ENCODE measurements around the gene JAK1.

Gene JAK1

GRCh38 chr1:64917907-64918306 lies 48.4 kb downstream of the JAK1 start:
- no peak for DNase-seq

DNA sequence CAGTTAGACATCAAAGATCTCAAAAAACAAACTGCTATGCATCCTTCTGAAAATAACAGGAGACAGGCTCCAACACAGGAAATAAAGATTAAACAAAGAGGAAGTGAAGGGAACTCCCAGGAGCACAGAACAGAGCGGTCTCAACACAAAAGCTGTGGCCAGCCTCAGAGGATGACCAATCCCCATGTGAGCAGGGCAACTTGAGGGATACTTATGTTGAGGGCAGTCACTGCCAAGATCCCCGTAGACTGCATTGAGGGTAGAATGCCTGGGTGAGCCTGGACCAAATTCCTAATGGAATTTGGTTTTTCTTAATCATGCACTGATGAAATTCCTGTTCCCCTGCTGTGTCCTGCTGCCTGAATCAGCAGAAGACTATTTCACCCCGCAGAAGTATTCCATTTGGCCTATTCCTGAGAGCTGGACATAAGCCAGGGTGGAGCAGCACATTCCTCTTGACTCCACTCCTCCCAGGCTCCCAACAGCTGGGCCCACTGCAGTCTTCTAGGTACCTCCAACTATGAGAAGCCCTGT lies 49.0 kb downstream of the JAK1 start:
- peak; percentile 100 for DNase-seq

DNA sequence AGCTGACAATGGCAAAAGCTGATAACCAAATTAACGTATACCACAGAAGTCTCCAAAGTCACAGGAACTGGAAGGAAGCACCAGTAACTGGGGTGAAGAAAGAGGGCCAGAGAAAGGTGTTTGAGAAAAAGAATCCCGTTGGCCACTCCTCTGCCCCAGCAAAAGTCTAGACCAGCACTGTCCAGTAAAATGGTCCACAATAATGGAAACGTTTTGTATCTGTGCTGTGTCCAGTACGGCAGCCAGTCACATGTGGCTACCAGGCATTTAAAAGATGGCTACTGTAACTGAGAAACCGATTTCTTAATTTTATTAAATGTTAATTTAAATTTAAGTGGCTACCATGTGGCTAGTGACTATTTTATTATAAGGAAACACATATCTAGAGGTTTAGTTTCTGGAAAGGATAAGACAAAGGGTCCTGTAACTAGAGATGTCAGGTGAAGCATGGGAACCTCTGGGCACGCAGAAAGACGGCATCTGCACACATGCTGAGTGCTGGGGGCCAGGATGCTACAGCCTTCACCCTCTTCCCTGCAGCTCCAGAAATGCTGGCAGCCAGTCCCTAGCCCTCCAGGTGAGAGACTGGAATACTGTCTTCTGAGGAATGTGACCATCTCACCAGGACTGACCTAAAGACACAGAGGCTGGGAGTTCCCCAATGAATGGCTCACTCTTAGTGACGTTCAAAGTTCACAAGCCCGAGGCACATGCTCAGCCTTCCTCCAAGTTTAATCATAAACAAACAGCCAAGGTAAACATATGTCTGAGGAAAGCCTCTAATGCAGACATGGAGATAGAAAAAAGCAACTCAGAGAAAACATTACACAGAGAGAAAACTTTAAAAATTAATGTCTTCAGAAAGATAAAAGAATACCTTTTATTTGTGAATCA lies 50.7 kb downstream of the JAK1 start:
- peak; percentile 62 for DNase-seq

GRCh38 chr1:64913361-64914015 lies 52.9 kb downstream of the JAK1 start:
- DNase-seq = no peak

DNA sequence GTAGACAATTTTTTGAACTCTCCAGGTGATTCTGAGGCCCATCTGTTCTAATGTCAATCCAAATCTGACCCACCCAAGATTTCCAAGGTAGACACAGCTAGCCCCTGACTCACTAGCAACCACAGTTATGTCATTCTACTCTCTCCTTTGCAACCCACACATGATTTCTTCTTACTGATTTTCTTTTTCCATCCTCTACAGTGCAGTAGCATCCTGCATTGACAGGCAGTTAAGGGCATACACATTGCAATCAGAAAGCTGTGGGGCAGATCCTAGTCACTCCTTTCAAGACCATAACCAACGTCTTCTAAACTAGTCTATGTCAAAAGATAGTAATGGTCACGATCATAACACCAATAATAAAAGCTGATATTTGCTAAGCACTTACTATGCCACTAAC lies 54.2 kb downstream of the JAK1 start:
- no peak for DNase-seq

- DNase-seq = no peak
Measured at GRCh38 chr1:64911326-64911725, 55.0 kb downstream of the JAK1 start.

DNA sequence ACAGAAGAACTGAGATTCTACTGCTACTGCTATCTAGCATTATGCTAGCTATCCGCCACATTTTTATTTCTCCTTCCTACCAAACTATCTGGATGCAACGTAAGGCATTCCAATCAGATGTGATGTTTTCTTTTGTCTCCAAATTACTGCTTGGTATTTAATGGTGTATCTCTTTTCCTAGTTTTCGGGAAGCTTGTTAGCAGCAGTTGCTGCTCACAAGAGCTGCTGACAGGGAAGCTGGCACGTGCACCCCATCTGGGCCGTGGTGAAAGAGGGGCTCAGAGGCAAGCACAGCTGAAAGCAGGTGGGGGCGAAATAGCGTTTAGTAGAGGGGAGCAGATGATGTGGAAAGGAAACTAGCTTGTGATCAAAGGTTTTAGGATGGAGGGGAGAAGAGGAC lies 57.3 kb downstream of the JAK1 start:
- peak; percentile 33 for DNase-seq

DNA sequence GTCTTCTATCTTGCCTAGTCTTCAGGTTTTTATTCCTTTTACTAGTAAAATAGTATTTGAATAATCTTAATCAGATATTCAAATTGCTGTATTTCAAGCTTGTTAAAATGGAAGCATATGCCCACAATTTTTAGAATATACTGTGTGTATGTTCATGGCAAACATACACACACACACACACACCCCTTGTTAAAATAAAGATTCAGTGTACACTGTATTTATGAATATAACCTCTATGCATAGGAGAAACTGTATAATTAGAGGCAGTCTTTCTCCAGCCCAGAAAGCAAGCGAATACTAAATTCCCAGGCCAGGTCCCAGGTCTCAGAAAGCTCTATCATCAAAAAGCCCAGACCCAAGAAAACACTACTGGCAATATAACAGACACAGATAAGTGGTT lies 57.8 kb downstream of the JAK1 start:
- DNase-seq = no peak

DNA sequence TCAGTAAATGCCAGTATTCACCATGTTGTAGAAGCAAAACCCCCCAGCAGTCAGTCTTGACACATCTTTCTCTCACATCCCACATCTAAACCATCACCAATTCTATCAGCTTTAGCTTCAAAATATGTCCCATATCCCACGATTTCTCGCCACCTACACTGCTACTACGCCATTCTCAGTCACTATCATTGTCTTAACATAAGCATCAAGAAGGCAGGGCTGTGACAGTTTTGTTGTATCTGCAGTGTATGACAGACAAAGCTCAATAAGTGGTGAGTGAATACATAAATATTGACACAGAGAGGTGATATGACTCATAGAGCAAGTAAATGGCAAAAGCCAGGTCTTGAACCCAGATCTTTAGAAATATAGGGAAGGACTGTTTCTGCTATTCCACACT lies 59.9 kb downstream of the JAK1 start:
- peak; percentile 44 for DNase-seq

DNA sequence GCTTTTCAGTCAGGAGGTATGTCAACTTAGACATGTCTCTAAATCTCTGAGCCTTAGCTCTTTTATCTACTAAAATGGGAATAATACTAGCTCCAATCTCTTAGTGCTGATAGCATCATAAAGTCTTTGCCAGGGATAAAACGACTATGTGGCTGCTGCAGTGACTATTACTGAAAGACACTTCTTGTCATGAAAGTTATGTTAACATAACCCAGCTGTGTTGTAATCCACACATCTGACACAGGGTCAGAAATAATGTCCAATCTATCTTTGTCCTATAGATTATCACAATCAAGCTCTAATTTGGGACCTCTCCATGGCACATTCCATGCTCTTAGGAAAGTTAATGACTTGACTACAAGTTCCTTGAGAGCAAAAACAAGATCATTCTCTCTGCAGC lies 62.8 kb downstream of the JAK1 start:
- DNase-seq = no peak

DNA sequence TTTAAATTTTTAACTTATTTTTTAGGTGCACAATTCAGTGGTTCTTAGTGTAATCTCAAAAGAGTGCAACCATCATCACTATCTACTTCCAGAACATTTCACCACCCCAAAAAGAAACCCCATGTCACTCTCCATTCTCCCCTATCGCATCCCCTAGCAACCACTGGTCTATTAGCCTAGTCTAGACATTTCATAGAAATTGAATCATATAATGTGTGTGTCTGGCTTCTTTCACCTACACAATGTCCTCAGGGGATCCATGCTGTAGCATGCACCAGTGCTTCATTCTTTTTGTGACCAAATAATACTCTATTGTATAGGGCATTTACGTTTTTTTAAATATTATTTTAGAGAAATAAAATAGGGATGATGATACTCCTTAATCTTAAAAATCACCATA lies 64.7 kb downstream of the JAK1 start:
- DNase-seq = no peak

- no peak for DNase-seq
Measured at GRCh38 chr1:64900916-64901315, 65.4 kb downstream of the JAK1 start.

DNA sequence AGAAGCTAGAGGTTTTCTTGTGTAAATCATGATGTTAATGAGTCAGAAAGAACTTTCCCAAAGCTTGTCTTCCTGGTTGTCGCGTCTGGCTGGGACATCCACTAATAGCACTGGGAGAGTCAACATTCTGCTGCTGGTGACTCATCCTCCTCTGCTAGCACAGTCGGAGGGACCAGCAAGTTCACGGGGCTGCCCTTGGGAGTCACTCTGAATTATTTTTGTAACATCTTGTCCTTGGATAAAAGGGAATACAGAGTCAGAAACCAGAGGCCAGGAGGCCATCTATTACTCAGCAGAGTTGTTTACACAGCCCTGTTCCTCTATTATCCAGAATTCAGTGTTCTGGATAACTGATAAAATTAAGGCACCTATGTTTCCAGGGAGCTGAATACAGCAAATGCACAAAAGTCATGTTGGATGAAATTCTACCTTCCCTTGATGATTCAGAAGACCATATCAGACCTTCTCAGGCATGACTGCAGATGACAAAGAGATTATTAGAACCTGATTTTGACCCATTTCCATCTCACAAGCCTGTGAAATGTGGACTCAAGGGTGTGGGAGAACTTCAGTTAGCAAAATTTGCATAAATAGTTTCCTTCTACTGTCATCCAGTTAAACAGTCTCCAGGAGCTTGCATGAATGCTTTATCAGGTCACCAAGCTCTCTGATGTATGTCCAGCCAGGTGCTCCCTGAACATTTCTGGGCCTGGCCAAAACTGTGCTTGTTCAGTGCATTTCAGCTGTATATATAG lies 68.1 kb downstream of the JAK1 start:
- peak; percentile 99 for DNase-seq

DNA sequence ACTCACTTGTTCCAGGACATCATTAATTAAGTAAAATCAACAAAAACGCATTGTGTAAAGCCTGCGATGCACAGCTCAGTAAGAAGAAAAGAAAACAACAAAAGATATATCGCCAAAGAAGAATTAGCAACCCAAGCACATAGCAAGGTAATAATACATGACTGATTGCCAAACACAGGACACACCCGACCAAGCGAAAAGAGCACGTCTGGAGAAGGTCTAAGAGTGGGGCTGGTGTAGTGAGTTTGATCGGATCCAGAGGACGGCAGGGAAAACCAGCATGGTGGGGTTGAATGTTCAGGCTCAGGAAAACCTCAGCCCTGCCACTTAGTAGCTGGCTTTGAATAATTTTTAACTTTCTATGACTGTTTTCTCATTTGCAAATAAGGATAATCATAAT lies 69.8 kb downstream of the JAK1 start:
- DNase-seq = no peak

- DNase-seq = no peak
Measured at GRCh38 chr1:64895500-64895899, 70.8 kb downstream of the JAK1 start.

DNA sequence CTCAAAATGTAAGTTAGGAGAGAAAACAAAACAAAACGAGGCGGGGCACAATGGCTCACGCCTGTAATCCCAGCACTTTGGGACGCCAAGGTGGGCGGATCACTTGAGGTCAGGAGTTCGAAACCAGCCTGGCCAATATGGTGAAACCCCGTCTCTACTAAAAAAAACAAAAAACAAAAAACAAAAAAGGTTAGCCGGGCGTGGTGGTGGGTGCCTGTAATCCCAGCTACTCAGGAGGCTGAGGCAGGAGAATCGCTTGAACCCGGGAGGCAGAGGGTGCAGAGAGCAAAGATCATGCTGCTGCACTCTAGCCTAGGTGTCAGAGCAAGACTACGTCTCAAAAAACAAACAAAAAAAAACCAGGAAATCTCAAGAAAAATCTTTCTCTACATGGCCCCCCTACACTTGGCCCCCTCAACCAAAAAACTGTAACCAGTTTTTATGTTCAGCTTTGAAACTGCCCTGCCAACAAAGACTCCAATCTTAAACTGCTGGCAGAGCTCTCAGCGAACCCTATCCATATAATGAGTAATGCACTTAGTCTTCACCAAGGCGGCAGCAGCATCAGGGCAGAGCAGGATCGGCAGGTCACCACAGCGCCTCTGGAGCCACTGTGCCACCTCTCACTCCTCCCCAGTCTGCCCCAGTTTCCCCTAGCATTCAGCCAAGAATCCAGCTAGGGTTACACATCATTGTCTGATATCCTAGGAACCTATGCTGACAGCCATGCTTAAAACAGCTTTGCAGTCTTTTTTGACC lies 71.7 kb downstream of the JAK1 start:
- DNase-seq = no peak

- no peak for DNase-seq
Measured at GRCh38 chr1:64893921-64894320, 72.4 kb downstream of the JAK1 start.

DNA sequence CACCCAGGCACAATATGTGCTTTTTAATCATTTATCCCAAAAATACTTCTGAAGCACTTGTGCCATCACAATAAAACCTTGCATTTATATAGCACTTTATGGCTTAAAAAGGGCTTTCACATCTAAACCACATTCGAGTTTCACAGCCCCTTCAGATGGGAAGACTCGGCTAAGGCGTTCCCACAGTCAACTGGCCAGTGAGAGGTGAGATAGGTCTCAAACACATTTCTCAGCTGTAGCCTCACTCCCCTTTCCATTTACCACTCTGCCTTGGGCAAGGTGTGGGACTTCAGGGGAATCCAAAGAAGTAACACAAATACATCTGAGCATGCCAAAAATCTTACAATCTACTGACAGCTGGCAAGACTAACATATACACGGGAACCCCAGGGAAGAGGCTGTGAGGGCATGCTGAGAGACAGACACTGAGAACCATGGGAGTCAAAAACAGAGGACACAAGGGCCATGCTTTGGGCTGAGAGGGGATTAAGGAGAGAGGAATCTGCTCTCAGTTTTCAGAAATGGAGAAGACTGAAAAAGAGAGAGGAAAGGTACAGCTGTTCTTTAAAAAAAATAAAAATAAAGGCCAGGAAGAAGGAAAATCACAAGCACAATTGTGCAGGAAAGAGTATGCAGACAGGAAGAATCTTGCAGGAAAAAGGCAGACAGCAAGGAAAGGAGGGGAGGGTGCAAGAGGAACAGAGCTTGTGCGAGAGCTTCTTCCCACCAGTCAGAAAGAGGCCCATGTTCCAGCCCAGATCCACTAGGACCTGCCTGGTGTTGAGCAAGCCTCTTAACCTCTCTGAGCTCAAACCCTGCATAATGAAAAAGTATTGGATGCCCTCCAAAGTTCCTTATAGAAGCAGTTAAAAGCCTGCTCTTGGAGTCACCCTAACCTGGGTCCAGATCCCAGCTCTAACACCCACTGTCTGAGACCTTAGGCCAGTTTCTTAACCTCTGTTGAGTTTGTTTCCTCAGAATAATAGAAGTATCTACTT lies 73.5 kb downstream of the JAK1 start:
- DNase-seq = no peak

DNA sequence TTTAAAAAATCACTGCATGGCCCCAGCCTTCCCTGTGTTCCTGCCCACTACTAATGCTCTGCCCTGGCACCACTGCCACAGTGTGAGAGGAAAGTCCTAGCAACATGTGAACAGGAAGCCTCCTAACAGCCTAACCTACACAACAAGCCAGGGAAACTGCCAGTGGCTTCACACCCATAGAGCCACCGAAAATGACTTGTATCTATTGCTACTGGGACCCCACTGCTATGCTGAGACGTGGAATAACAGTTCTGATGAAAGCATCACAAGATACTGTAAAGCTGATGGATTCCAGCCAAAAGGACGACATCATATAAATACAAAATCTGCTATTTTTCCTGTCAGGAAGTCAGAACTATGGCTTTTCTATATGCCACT lies 74.9 kb downstream of the JAK1 start:
- peak; percentile 64 for DNase-seq

DNA sequence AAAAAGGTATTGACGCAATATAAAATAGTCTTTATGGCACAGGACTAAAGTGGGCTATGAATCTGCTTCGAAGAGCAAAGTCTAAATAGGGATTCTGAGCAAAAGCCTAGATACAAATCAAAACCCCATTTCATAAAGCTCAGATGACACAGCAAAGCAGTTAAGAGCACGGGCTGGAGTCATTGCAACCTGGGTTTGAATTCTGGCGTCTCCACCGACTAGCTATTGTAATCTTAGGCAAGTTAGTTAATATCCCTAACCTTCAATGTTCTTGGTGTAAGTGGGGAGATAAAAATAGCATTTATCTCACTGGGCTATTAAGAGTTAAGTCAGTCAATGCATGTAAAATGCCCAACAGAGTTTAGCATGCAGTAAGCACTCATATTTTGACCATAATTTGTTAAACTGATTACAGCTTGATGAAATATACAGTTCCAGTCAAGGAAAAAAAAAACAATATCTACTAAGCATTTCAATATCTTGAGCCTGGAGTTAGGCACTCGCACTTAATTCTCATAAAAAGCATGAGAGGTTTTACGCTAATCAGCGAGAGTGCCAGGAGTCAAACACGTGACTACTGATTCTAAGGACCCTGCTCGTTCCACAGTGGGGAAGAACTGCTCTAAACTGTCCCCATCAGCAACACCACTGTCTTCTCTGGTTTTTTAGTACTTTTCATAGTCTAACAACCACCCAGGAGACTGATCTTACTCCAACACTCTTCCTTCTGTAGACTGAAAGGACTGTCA lies 75.5 kb downstream of the JAK1 start:
- no peak for DNase-seq

All from fibroblast of skin of back (primary cell).